GM23338 (cell line): ENCODE data around the gene ZNF470. TPM values are rescaled to one million over a fixed set of nuclear protein-coding genes. Genes with fewer than 3 reads are reported as not detected.
A peak's percentile ranks its signal among the peaks of the same experiment; 100 is the strongest.

Source experiments
- ATAC-seq: fragments of 200-7000 bp; cut with Tn5 transposase; 3 replicates; pipeline ENCODE4 v1.9.1; 2020
- DNase-seq: peaks from one replicate; pipeline ENCODE4 v3.0.0-alpha.2; 2015; ENCODE audit warnings: low spot score
- H2AFZ ChIP-seq: fragments of 200-600 bp; sonication (generic); 2 replicates; pipeline ENCODE4 v1.8.0; 2016; ENCODE audit warnings: antibody characterized with exemption, mild to moderate bottlenecking, moderate library complexity
- H3F3A ChIP-seq: fragments of 200-600 bp; sonication (generic); replicated peaks from 2 replicates; pipeline ENCODE4 v1.8.0; 2017; ENCODE audit warnings: antibody characterized with exemption, mixed run types, low read depth
- H3K27ac ChIP-seq: fragments of 200-600 bp; sonication (generic); 2 replicates; pipeline ENCODE4 v1.6.1; 2016; ENCODE audit warnings: low read depth
- H3K27me3 ChIP-seq: fragments of 200-600 bp; sonication (generic); 2 replicates; pipeline ENCODE4 v1.8.0; 2016; ENCODE audit warnings: mild to moderate bottlenecking, mixed run types, moderate library complexity; ENCODE audit not compliant: insufficient read depth
- H3K36me3 ChIP-seq: fragments of 200-600 bp; sonication (generic); 2 replicates; pipeline ENCODE4 v1.8.0; 2016; ENCODE audit warnings: mild to moderate bottlenecking; ENCODE audit not compliant: insufficient read depth
- H3K4me1 ChIP-seq: fragments of 200-600 bp; sonication (generic); 2 replicates; pipeline ENCODE4 v1.8.0; 2016; ENCODE audit warnings: mild to moderate bottlenecking, moderate library complexity; ENCODE audit not compliant: insufficient read depth
- H3K4me2 ChIP-seq: fragments of 200-600 bp; sonication (generic); 2 replicates; pipeline ENCODE4 v1.7.1; 2017; ENCODE audit warnings: mixed run types
- H3K4me3 ChIP-seq: fragments of 200-600 bp; sonication (generic); 2 replicates; pipeline ENCODE4 v1.6.1; 2016; ENCODE audit warnings: mixed run types
- H3K79me2 ChIP-seq: fragments of 200-600 bp; sonication (generic); replicated peaks from 2 replicates; pipeline ENCODE4 v1.8.0; 2017; ENCODE audit warnings: mild to moderate bottlenecking; ENCODE audit not compliant: insufficient read depth
- H3K9me2 ChIP-seq: fragments of 200-600 bp; sonication (generic); 2 replicates; pipeline ENCODE4 v1.8.0; 2017; ENCODE audit not compliant: insufficient read depth
- H4K20me1 ChIP-seq: fragments of 200-600 bp; sonication (generic); replicated peaks from 2 replicates; pipeline ENCODE4 v1.8.0; 2017; ENCODE audit warnings: mild to moderate bottlenecking; ENCODE audit not compliant: insufficient read depth
- H3K27ac Mint-ChIP-seq: 2 replicates; pipeline ENCODE4 v1.8.0; 2020; ENCODE audit warnings: inconsistent platforms, mild to moderate bottlenecking, moderate library complexity, mixed read lengths
- H3K27me3 Mint-ChIP-seq: 3 replicates; pipeline ENCODE4 v1.8.0; 2022; ENCODE audit warnings: low read depth, mild to moderate bottlenecking, moderate library complexity, mixed read lengths, inconsistent platforms; ENCODE audit not compliant: insufficient read depth, poor library complexity
- H3K36me3 Mint-ChIP-seq: 3 replicates; pipeline ENCODE4 v1.8.0; 2021; ENCODE audit warnings: low read depth, mild to moderate bottlenecking, inconsistent platforms, moderate library complexity, mixed read lengths
- H3K4me1 Mint-ChIP-seq: 3 replicates; pipeline ENCODE4 v1.8.0; 2020; ENCODE audit warnings: mild to moderate bottlenecking, inconsistent platforms, mixed read lengths
- H3K4me3 Mint-ChIP-seq: 3 replicates; pipeline ENCODE4 v1.8.0; 2021; ENCODE audit warnings: moderate library complexity, mild to moderate bottlenecking, inconsistent platforms, mixed read lengths
- H3K9me3 Mint-ChIP-seq: 3 replicates; pipeline ENCODE4 v1.8.0; 2020; ENCODE audit warnings: moderate library complexity, mild to moderate bottlenecking, inconsistent platforms, mixed read lengths
- CREB1 ChIP-seq: fragments of 250-450 bp; sonication (Bioruptor Pico); IDR thresholded peaks from 2 replicates; pipeline ENCODE4 v1.5.0; 2020; ENCODE audit warnings: low read depth, mild to moderate bottlenecking, moderate library complexity
- CTCF ChIP-seq, 2 experiments: fragments of 200-600 bp in 1 of 2; sonication (generic) in 1 of 2; conservative IDR thresholded peaks; 2 replicates each; pipeline versions ENCODE4 v1.5.1 to v1.6.1; 2016 to 2017; ENCODE audit warnings: antibody characterized with exemption in 2 of 2, low read depth in 2 of 2, mild to moderate bottlenecking in 2 of 2, moderate library complexity in 1 of 2
- EZH2phosphoT487 ChIP-seq: fragments of 200-600 bp; sonication (generic); IDR thresholded peaks from one replicate; pipeline ENCODE4 v1.8.1; 2018; ENCODE audit warnings: antibody characterized with exemption; ENCODE audit not compliant: unreplicated experiment
- NANOG ChIP-seq: IDR thresholded peaks from 2 replicates; pipeline ENCODE4 v1.6.1; 2016; ENCODE audit warnings: antibody characterized with exemption, borderline replicate concordance
- REST ChIP-seq: IDR thresholded peaks from one replicate; pipeline ENCODE4 v1.6.1; 2018; ENCODE audit warnings: antibody characterized with exemption; ENCODE audit not compliant: unreplicated experiment
- STAT1 ChIP-seq: IDR thresholded peaks from one replicate; pipeline ENCODE4 v1.6.1; 2016; ENCODE audit warnings: antibody characterized with exemption; ENCODE audit not compliant: unreplicated experiment
- ZNF114 ChIP-seq: fragments of 250-450 bp; sonication (Bioruptor Pico); IDR thresholded peaks from 2 replicates; pipeline ENCODE4 v1.5.0; 2020; ENCODE audit warnings: mild to moderate bottlenecking, moderate library complexity
- ZNF462 ChIP-seq: fragments of 250-450 bp; sonication (Bioruptor Pico); IDR thresholded peaks from 2 replicates; pipeline ENCODE4 v1.5.0; 2020; ENCODE audit warnings: mild to moderate bottlenecking, moderate library complexity
- polyA plus RNA-seq: library from polyadenylated mRNA; unstranded; fragments of >200 nt; fragmentation: Nextera tagmentation; extraction: Ambion mirVana; gene quantifications from 2 replicates; pipeline ENCODE4 v1.2.1, GENCODE V29; 2016
- total RNA-seq: library from RNA; depleted of rRNA; stranded (reverse); fragments of >200 nt; shearing (Covaris generic); gene quantifications from 2 replicates; pipeline ENCODE4 v1.2.3, GENCODE V29; 2014

Gene ZNF470
- total and polyA plus RNA-seq, 2 experiments from 2014 or later = 5.6 to 8.7 TPM

- Mint-ChIP-seq H3K4me1 (peaks cover 12% of the 10 kb centered on the region), H3K4me3 (peak overlapping the region; percentile 93), H3K9me3 (peaks cover 38% of the 10 kb centered on the region), H3K27ac (peak overlapping the region; percentile 78), H3K27me3 (peaks cover 8% of the 10 kb centered on the region), H3K36me3 (peaks cover 28% of the 10 kb centered on the region)
- no peak overlapping the region for H3K27ac ChIP-seq
- peak overlapping the region; percentile 92 for H3K4me3 ChIP-seq
- no peaks in the 10 kb centered on the region for H3F3A ChIP-seq
- H3K79me2 ChIP-seq = peaks cover 34% of the 10 kb centered on the region
- no peak for TF ChIP-seq ZNF462 (CRISPR knock-in tag)
- no peak for TF ChIP-seq STAT1
- no peak for TF ChIP-seq REST
- no peak for TF ChIP-seq EZH2phosphoT487
- no peak for TF ChIP-seq CTCF (conservative IDR thresholded peaks at IDR 0.05; ENCODE audit: low read depth in 2 of 2)
- no peak for TF ChIP-seq ZNF114
- no peak for TF ChIP-seq NANOG
- no peak for TF ChIP-seq CREB1 (CRISPR knock-in tag)
- peak overlapping the region; percentile 80; the same call in 1 of the 2 replicates for H2AFZ ChIP-seq
- no peaks in the 10 kb centered on the region for H4K20me1 ChIP-seq
- H3K27me3 ChIP-seq = no peaks in the 10 kb centered on the region
- no peaks in the 10 kb centered on the region for H3K9me2 ChIP-seq
- peak overlapping the region; percentile 85 for H3K4me2 ChIP-seq
- no peaks in the 10 kb centered on the region for H3K36me3 ChIP-seq
- DNase-seq (no peak), ATAC-seq (no peak)
- H3K4me1 ChIP-seq = 0 out of 2 replicates have a peak, but pooled peaks cover 3% of the 10 kb centered on the region
Measured at GRCh38 chr19:56595548-56595899, 28.3 kb downstream of the ZNF470 start.
